Measurements from ENCODE around the gene KCNMA1. TPM values are rescaled to one million over a fixed set of nuclear protein-coding genes. Genes with fewer than 3 reads are reported as not detected.
A peak's percentile ranks its signal among the peaks of the same experiment; 100 is the strongest.

KCNMA1 gene
- total and polyA plus RNA-seq, 2 donors (not counting 1 experiment from before 2014, with no cell fraction given), result 0.82 to 3.1 TPM

DNA sequence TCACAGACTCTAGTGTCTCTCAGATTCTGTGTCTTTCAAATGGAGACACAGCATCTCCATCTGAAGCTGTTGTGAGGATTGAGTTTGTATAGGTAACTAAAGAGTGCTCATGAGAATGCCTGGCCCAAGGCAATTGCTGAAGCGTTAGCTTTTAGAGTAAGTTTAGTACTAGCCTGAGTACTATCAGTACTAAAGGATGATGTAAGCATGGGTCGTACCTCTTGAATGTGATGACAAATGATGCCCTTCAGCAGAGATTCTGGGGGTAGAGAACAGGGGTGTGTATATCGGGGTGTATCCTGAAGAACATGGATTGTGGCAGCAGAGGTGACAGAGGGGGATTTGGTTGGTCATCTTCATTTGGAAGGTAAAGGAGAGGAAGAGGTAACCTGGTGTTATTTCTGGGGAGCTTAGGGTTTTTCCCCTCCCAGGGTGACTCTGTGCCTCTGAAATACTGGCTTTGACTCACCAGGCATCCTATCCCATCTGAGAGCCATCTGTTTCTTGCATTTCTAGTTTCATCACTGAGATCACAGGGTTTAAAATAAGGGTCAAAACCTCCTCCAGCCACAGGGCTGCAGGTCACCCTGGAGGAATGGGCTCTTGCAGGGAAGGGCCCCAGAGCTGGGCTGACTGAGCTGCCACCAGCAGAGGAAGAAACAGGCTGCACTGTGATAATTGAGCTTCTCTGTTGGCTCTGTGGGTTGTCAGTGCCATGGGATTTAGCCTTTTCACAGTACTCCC lies 756.0 kb downstream of the KCNMA1 start:
- H3K36me3 ChIP-seq (replicated peaks in 1 of 2; ENCODE audit: control extremely low read depth in 1 of 2, control insufficient read depth in 1 of 2, extremely low read depth in 1 of 2, insufficient read depth in 2 of 2, low read length in 1 of 2), result no peaks in the 10 kb centered on the region
- peak overlapping the region; percentile 53 for H3K4me2 ChIP-seq (replicated peaks; ENCODE audit: low read depth, low read length, poor library complexity, severe bottlenecking)
- 68% methylated on average over 3 of the region's 3 CpGs for WGBS (ENCODE audit: insufficient coverage)
- H2AFZ ChIP-seq (ENCODE audit: insufficient read depth, low read depth, low read length, poor library complexity, severe bottlenecking), result peak overlapping the region; percentile 51
- no peaks in the 10 kb centered on the region for H3K79me2 ChIP-seq (ENCODE audit: control insufficient read depth, insufficient read depth, low read length)
- H3K27me3 ChIP-seq (replicated peaks in 1 of 4; ENCODE audit: control extremely low read depth in 1 of 4, control insufficient read depth in 3 of 4, insufficient read depth in 4 of 4, low read length in 3 of 4), result no peaks in the 10 kb centered on the region
- TF ChIP-seq EZH2 (IDR thresholded peaks at IDR 0.05; ENCODE audit: borderline replicate concordance, insufficient read depth, low read depth, low read length, poor library complexity, severe bottlenecking), result no peak
- TF ChIP-seq, protein P1, sequence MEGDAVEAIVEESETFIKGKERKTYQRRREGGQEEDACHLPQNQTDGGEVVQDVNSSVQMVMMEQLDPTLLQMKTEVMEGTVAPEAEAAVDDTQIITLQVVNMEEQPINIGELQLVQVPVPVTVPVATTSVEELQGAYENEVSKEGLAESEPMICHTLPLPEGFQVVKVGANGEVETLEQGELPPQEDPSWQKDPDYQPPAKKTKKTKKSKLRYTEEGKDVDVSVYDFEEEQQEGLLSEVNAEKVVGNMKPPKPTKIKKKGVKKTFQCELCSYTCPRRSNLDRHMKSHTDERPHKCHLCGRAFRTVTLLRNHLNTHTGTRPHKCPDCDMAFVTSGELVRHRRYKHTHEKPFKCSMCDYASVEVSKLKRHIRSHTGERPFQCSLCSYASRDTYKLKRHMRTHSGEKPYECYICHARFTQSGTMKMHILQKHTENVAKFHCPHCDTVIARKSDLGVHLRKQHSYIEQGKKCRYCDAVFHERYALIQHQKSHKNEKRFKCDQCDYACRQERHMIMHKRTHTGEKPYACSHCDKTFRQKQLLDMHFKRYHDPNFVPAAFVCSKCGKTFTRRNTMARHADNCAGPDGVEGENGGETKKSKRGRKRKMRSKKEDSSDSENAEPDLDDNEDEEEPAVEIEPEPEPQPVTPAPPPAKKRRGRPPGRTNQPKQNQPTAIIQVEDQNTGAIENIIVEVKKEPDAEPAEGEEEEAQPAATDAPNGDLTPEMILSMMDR (IDR thresholded peaks at IDR 0.05), result no peak
- H3K4me1 ChIP-seq (ENCODE audit: control insufficient read depth in 2 of 2, insufficient read depth in 2 of 2, low read length in 2 of 2), result peaks cover 28 to 65% of the 10 kb centered on the region in 2 donors
- no peaks in the 10 kb centered on the region for H4K20me1 ChIP-seq (ENCODE audit: control insufficient read depth, insufficient read depth, low read length, poor library complexity, severe bottlenecking)
- H3K4me3 Mint-ChIP-seq, result peak overlapping the region; percentile 49
- intact Hi-C loops (cut with micrococcal nuclease), result no loop called here
- CTCF ChIA-PET, result no interaction called here
- peak overlapping the region; percentile 41 to 44 for H3K27ac ChIP-seq (ENCODE audit: low read length in 2 of 2)
- ATAC-seq (ENCODE audit: low read depth), result peak; percentile 31
- H3K9ac ChIP-seq (ENCODE audit: low read length), result peak overlapping the region; percentile 22
- no peaks in the 10 kb centered on the region for H3K9me3 ChIP-seq (ENCODE audit: control extremely low read depth in 1 of 3, control insufficient read depth in 2 of 3, insufficient read depth in 1 of 3, low read length in 2 of 3)
- POLR2A ChIA-PET, result no interaction called here
- no peaks in the 10 kb centered on the region for H3K27me3 Mint-ChIP-seq
- peak overlapping the region in 2 of 5 experiments; percentile 0 to 8 for H3K4me3 ChIP-seq (ENCODE audit: control extremely low read depth in 1 of 5, extremely low read depth in 1 of 5, insufficient read depth in 1 of 5, low read depth in 2 of 5, low read length in 4 of 5)
- peak; percentile 10 for DNase-seq
- H3K27ac Mint-ChIP-seq, result peak overlapping the region; percentile 74
- peaks cover 74% of the 10 kb centered on the region for H3K4me1 Mint-ChIP-seq
- H3K9me3 Mint-ChIP-seq (ENCODE audit: insufficient read depth), result no peaks in the 10 kb centered on the region

DNA sequence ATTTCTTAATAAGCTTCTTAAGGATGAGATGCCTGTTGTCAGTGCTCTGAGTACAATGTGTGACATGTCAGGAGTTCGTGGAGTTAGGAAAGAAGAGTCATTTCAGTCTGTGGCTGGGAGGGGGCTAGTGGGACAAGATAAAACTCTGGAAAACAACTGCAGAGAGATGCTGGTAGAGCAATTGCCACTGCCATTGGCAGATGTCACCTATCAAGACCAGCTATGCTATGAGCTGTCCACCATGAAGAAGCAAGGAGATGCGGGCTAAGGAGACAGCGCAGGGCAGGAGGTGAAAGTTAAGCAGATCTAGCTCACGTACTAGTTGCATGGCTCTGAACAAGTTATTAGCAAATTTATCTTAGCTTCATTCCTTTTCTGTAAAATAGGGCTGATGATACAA lies 756.7 kb downstream of the KCNMA1 start:
- DNase-seq (no peak), ATAC-seq (ENCODE audit: low read depth) (no peak)
- H4K20me1 ChIP-seq (ENCODE audit: control insufficient read depth, insufficient read depth, low read length, poor library complexity, severe bottlenecking), result no peaks in the 10 kb centered on the region
- TF ChIP-seq, protein P1 (IDR thresholded peaks at IDR 0.05), result no peak
- no peak for TF ChIP-seq EZH2 (IDR thresholded peaks at IDR 0.05; ENCODE audit: borderline replicate concordance, insufficient read depth, low read depth, low read length, poor library complexity, severe bottlenecking)
- H3K9ac ChIP-seq (ENCODE audit: low read length), result no peak overlapping the region
- peaks cover 72% of the 10 kb centered on the region for H3K4me1 Mint-ChIP-seq
- peaks cover 28 to 65% of the 10 kb centered on the region in 2 donors for H3K4me1 ChIP-seq (ENCODE audit: control insufficient read depth in 2 of 2, insufficient read depth in 2 of 2, low read length in 2 of 2)
- H3K27ac Mint-ChIP-seq, result peak overlapping the region; percentile 74
- no peaks in the 10 kb centered on the region for H3K9me3 ChIP-seq (ENCODE audit: control extremely low read depth in 1 of 3, control insufficient read depth in 2 of 3, insufficient read depth in 1 of 3, low read length in 2 of 3)
- no peaks in the 10 kb centered on the region for H3K27me3 Mint-ChIP-seq
- 78% methylated on average over 3 of the region's 4 CpGs for WGBS (ENCODE audit: insufficient coverage)
- no peak overlapping the region for H3K4me2 ChIP-seq (replicated peaks; ENCODE audit: low read depth, low read length, poor library complexity, severe bottlenecking)
- no peaks in the 10 kb centered on the region for H3K36me3 ChIP-seq (replicated peaks in 1 of 2; ENCODE audit: control extremely low read depth in 1 of 2, control insufficient read depth in 1 of 2, extremely low read depth in 1 of 2, insufficient read depth in 2 of 2, low read length in 1 of 2)
- POLR2A ChIA-PET, result no interaction called here
- no peak overlapping the region for H3K4me3 Mint-ChIP-seq
- H3K27ac ChIP-seq (ENCODE audit: low read length in 2 of 2), result no peak overlapping the region
- H3K9me3 Mint-ChIP-seq (ENCODE audit: insufficient read depth), result no peaks in the 10 kb centered on the region
- H2AFZ ChIP-seq (ENCODE audit: insufficient read depth, low read depth, low read length, poor library complexity, severe bottlenecking), result no peak overlapping the region
- H3K4me3 ChIP-seq (ENCODE audit: control extremely low read depth in 1 of 5, extremely low read depth in 1 of 5, insufficient read depth in 1 of 5, low read depth in 2 of 5, low read length in 4 of 5), result no peak overlapping the region
- CTCF ChIA-PET, result no interaction called here
- H3K27me3 ChIP-seq (replicated peaks in 1 of 4; ENCODE audit: control extremely low read depth in 1 of 4, control insufficient read depth in 3 of 4, insufficient read depth in 4 of 4, low read length in 3 of 4), result no peaks in the 10 kb centered on the region
- no peaks in the 10 kb centered on the region for H3K79me2 ChIP-seq (ENCODE audit: control insufficient read depth, insufficient read depth, low read length)
- intact Hi-C loops (cut with micrococcal nuclease), result no loop called here

Measured in B cell (primary cell).